ENCODE results near the gene ZNF710. TPM values are rescaled to one million over a fixed set of nuclear protein-coding genes. Genes with fewer than 3 reads are reported as not detected.
A peak's percentile ranks its signal among the peaks of the same experiment; 100 is the strongest.
"Not testable (repeated sequence)": the region's sequence is repeated elsewhere in the genome, so short reads cannot be mapped to it uniquely, and the experiment has no call there.

ZNF710 gene
- total RNA-seq, 4 donors from 2014 or later: 5.4 to 13.9 (median 7.0) TPM

DNA sequence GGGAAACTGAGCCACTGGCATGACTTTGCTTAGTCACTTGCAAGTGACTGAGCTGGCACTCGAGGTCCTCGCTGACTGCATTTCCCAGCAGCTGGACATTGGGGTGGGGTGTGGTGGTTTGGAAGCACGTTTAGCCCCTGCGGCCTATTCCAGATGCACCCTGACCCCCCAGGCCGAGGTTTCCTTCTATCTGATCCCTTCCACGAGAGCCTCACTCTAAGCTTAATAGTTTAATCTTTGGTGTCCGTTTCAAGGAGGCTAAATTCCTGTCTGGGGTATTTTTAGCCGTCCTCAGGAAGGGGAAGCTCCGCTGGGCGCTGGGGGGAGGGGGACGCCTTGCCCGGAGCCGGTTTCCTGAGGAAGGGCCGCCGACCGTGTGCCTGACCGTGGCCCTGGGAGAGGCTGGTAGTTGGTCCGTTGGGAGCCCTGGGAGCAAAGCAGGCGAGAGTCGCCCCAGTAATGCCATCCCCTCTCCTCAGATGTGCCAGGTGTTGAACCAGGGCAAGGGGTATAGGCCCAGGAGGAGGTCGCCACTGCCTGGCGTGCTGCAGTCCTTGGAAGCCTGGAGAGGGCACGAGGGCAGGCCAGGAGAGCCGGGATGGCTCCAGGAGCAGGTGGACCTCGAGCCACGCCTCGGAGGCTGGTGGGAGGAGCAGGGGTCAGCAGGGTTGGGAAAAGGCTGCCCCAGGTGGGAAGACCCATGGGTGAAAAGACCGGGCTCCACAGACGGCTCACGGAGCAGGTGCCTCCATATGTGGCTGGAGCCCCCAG, 64.0 kb downstream of the ZNF710 start:
- TF ChIP-seq, protein P1, sequence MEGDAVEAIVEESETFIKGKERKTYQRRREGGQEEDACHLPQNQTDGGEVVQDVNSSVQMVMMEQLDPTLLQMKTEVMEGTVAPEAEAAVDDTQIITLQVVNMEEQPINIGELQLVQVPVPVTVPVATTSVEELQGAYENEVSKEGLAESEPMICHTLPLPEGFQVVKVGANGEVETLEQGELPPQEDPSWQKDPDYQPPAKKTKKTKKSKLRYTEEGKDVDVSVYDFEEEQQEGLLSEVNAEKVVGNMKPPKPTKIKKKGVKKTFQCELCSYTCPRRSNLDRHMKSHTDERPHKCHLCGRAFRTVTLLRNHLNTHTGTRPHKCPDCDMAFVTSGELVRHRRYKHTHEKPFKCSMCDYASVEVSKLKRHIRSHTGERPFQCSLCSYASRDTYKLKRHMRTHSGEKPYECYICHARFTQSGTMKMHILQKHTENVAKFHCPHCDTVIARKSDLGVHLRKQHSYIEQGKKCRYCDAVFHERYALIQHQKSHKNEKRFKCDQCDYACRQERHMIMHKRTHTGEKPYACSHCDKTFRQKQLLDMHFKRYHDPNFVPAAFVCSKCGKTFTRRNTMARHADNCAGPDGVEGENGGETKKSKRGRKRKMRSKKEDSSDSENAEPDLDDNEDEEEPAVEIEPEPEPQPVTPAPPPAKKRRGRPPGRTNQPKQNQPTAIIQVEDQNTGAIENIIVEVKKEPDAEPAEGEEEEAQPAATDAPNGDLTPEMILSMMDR (IDR thresholded peaks at IDR 0.05): no peak
- no peak for ATAC-seq (ENCODE audit: low FRiP score)
- DNase-seq (ENCODE audit: low spot score): no peak

DNA sequence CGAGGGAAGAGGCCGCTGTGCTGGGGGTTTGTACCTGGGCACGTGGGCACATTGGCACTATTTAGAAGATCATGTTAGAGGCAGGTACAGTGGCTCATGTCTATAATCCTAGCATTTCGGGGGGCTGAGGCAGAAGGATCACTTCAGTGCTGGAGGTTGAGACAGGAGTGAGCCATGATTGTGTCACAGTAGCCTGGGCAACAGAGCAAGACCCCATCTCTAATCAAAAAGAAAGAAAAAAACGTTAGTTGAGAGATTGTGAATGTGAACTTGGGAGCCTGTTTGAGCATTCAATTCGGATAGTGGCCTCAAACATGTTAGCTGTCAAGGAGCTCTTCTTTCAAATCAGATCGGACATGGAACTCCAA, 64.5 kb downstream of the ZNF710 start:
- TF ChIP-seq, protein P1 (IDR thresholded peaks at IDR 0.05): no peak

DNA sequence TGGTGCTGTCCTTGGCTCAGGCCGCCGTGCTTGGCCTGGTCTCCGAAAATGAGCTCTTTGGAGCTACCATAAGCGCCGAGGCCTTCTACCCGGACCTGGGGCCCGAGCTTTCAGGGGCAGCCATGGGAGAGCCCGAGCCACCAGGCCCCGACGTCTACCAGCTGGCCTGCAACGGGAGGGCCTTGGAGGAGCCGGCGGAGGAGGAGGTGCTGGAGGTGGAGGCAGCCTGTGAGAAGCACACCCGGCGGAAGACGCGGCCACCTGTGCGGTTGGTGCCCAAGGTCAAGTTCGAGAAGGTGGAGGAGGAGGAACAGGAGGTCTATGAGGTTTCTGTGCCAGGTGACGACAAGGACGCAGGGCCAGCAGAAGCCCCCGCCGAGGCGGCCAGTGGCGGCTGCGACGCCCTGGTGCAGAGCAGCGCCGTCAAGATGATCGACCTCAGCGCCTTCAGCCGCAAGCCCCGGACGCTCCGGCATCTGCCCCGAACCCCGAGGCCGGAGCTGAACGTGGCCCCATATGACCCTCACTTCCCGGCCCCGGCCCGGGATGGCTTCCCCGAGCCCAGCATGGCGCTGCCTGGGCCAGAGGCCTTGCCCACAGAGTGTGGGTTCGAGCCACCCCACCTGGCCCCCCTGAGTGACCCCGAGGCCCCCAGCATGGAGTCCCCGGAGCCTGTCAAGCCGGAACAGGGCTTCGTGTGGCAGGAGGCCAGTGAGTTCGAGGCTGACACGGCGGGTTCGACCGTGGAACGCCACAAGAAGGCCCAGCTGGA, 66.2 kb downstream of the ZNF710 start:
- TF ChIP-seq, protein P1 (IDR thresholded peaks at IDR 0.05): no peak
- ATAC-seq (ENCODE audit: low FRiP score) (no peak), DNase-seq (ENCODE audit: low spot score) (no peak)

More for the DNA sequence above, 64.5 kb downstream of the ZNF710 start:
- ATAC-seq (ENCODE audit: low FRiP score) (no peak), DNase-seq (ENCODE audit: low spot score) (no peak)

DNA sequence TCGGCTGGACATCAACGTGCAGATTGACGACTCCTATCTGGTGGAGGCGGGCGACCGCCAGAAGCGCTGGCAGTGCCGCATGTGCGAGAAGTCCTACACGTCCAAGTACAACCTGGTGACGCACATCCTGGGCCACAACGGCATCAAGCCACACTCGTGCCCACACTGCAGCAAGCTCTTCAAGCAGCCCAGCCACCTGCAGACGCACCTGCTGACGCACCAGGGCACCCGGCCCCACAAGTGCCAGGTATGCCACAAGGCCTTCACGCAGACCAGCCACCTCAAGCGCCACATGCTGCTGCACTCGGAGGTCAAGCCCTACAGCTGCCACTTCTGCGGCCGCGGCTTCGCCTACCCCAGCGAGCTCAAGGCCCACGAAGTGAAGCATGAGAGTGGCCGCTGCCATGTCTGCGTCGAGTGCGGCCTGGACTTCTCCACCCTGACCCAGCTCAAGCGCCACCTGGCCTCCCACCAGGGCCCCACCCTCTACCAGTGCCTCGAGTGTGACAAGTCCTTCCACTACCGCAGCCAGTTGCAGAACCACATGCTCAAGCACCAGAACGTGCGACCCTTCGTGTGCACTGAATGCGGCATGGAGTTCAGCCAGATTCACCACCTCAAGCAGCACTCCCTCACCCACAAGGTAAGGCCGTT, 67.0 kb downstream of the ZNF710 start:
- DNase-seq (ENCODE audit: low spot score) (no peak), ATAC-seq (ENCODE audit: low FRiP score) (no peak)
- TF ChIP-seq, protein P1 (IDR thresholded peaks at IDR 0.05): no peak

DNA sequence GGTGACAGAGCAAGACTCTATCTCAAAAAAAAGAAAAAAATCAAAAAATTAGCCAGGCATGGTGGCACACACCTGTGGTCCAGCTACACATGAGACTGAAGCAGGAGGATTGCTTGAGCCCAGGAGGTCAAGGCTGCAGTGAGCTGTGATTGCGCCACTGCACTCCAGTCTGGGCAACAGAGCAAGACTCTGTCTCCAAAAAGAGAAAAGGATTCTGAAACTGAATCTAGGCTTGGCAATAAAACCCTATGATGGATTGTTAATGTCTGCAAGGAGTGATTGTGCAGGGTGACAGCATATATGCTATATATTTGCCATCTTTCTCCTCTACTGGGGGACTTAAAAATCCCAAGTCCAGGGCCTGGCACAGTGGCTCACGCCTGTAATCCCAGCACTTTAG, 69.5 kb downstream of the ZNF710 start:
- DNase-seq (ENCODE audit: low spot score); ATAC-seq (ENCODE audit: low FRiP score): not testable (repeated sequence)

DNA sequence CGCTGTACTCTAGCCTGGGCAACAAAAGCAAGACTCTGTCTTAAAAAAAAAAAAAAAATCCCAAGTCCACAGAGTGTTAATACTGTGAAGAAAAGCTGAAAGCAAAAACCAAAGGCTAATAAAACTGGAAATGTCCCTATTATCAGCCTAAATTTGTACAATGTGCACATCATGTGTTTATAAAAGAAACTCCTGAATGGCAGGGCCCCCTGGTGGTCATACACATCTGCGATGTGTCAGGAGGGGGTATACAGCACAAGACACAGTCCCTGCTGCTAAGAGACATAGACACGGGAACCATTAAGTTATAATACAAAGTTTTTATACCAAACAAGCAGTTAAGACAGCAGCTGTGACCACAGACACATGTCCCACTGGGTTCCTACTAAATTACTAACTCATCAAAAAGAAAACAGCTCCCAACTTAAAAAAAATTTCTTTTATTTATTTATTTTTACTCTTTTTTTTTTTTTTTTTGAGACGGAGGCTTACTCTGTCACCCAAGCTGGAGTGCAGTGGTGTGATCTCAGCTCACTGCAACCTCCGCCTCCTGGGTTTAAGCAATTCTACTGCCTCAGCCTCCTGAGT, 70.2 kb downstream of the ZNF710 start:
- peak; percentile 75 for DNase-seq (ENCODE audit: low spot score)
- TF ChIP-seq, protein P1 (IDR thresholded peaks at IDR 0.05): peak in 1 of 3 donors; percentile 7
- peak; percentile 57 for ATAC-seq (ENCODE audit: low FRiP score)

All from omental fat pad (tissue), 4 donors.